Testis (tissue), 3 donors: ENCODE results near the gene LAMA1. TPM values are rescaled to one million over a fixed set of nuclear protein-coding genes. Genes with fewer than 3 reads are reported as not detected.

Source experiments
- DNase-seq: peaks from one replicate; pipeline ENCODE4 v3.0.0-alpha.2; 2019
- H3K27ac ChIP-seq, 2 donors: fragments of 200-600 bp; sonication (generic); one replicate each; pipeline ENCODE4 v1.5.1; 2019
- H3K27me3 ChIP-seq: fragments of 200-600 bp; sonication (generic); one replicate; pipeline ENCODE4 v1.5.1; 2019
- H3K36me3 ChIP-seq: fragments of 200-600 bp; sonication (generic); one replicate; pipeline ENCODE4 v1.5.1; 2017; ENCODE audit warnings: low read depth; ENCODE audit errors: missing control alignments
- H3K4me1 ChIP-seq: fragments of 200-600 bp; sonication (generic); one replicate; pipeline ENCODE4 v1.5.1; 2019
- H3K4me3 ChIP-seq, 2 donors: fragments of 200-600 bp; sonication (generic); one replicate each; pipeline ENCODE4 v1.5.1; 2017 to 2019
- H3K9me3 ChIP-seq: fragments of 200-600 bp; sonication (generic); one replicate; pipeline ENCODE4 v1.5.1; 2017
- POLR2A ChIP-seq: fragments of 450-650 bp; IDR thresholded peaks from one replicate; pipeline ENCODE4 v1.6.1; 2017; ENCODE audit warnings: antibody characterized with exemption, mild to moderate bottlenecking, moderate library complexity
- WGBS, 2 donors: methylation state at CpG; one replicate each; pipeline ENCODE4 v1.1.5; 2018; 5-methylcytosine and 5-hydroxymethylcytosine counted together
- intact Hi-C: fragments of 100-400 bp; cut with DNase I; formaldehyde crosslinking; loops from one replicate; pipeline ENCODE4 v1.15.1; 2023; ENCODE audit warnings: low total_unique reads
- polyA plus RNA-seq: library from polyadenylated mRNA; stranded (reverse); fragments of 350-450 nt; fragmentation: Illumina TruSeq; extraction: RNeasy Lipid Tissue Mini Kit (QIAGEN cat#74804); gene quantifications from one replicate; pipeline ENCODE4 v1.2.3, GENCODE V29; 2014; ENCODE audit warnings: low read depth, low replicate concordance; ENCODE audit not compliant: insufficient read depth
- total RNA-seq, 2 donors: library from RNA; depleted of rRNA; stranded (reverse); fragments of >200 nt; gene quantifications; one replicate each; pipeline ENCODE4 v1.2.3, GENCODE V29; 2016
- TF ChIP-seq, protein P1 (sequence below), 3 experiments: fragments of 450-650 bp in 2 of 3; fragments of 200-600 bp in 1 of 3; sonication (generic) in 1 of 3; IDR thresholded peaks; one replicate each; pipeline ENCODE4 v1.5.1; 2016 to 2019; ENCODE audit warnings: antibody characterized with exemption in 3 of 3, mild to moderate bottlenecking in 2 of 3, moderate library complexity in 1 of 3

The LAMA1 gene
- total and polyA plus RNA-seq, 3 donors from 2014 or later = 35.7 to 146 (median 141) TPM

DNA sequence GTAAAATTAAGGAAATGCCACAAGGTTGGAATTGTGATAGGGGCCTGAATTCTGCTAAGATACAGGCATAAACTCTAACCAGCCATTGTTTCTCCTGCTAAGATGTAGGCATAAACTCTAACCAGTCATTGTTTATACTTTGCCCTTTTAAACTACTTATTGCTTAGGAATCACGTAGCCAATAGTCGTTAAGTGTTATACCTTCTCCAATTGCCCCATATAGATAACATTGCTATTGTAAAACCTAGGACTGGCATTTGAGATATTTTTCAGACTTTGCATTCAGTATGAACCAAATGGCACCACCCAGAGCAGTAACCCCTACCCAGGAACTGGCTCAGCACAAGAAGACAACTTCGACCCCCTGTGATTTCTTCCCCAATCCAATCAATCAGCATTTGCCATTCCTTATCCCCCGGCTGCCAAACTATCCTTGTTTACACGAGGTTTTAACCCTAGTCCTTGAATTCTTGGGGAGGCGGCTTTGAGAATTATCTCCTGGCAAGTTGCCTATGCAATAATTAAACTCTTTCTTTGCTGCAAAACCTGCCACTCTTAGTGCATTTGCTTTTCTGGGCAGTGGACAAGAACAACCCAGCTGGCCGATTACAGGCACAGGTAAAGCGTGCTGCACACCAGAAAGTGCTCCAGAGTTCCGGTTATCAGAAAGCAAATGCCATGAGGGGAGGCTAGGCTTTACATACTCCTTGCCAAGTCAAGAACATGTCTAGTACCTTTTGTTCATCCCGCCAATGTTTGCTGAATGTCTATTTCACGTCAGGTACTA, 167.6 kb downstream of the LAMA1 start:
- WGBS, 2 donors = 48 to 59% methylated on average over 11 of the region's 11 CpGs
- no peak for DNase-seq
- Histone ChIP-seq H3K36me3 (no peaks in the 10 kb centered on the region), H3K27me3 (no peaks in the 10 kb centered on the region), H3K27ac (no peak overlapping the region), H3K4me1 (peaks cover 9% of the 10 kb centered on the region), H3K4me3 (no peak overlapping the region), H3K9me3 (no peaks in the 10 kb centered on the region)
- intact Hi-C loops = no loop called here
- TF ChIP-seq, protein P1, sequence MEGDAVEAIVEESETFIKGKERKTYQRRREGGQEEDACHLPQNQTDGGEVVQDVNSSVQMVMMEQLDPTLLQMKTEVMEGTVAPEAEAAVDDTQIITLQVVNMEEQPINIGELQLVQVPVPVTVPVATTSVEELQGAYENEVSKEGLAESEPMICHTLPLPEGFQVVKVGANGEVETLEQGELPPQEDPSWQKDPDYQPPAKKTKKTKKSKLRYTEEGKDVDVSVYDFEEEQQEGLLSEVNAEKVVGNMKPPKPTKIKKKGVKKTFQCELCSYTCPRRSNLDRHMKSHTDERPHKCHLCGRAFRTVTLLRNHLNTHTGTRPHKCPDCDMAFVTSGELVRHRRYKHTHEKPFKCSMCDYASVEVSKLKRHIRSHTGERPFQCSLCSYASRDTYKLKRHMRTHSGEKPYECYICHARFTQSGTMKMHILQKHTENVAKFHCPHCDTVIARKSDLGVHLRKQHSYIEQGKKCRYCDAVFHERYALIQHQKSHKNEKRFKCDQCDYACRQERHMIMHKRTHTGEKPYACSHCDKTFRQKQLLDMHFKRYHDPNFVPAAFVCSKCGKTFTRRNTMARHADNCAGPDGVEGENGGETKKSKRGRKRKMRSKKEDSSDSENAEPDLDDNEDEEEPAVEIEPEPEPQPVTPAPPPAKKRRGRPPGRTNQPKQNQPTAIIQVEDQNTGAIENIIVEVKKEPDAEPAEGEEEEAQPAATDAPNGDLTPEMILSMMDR (IDR thresholded peaks at IDR 0.05) = no peak
- TF ChIP-seq POLR2A = no peak

DNA sequence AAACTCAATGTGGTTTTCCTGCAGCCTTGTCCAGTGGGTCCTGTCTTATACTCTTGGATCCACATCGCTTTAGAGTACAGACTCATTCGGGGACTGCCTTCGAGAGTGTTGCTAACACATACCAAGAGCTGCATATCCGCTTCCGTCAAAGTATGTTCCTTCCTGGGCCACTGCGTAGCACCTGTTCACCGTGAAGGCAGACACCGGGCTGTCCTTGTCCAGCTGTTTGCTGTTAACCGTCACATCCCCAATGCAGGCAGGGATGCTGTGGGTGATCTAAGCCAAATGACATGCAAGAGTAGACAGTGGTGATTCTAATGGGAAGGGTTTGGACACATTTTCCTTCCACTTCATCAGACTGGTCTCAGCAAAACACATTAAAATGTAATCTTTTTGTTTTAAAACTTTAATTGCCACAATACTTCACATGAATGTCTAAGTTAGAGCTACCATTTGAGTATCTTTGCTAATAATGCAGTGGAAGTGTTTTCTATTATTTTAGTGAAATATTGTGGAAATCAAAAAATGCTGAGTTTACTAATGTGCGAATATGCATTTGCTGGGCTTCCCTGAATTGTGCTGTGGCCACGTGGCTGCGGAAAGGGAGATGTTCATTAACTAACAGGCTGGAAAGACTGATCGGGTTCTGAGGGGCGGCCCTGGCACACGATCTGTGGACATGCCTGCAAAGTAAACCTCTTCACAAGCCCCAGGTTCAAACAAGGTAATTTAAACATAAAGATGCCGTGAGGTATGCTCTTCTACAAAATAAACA, 169.1 kb downstream of the LAMA1 start:
- TF ChIP-seq, protein P1 (IDR thresholded peaks at IDR 0.05) = no peak
- TF ChIP-seq POLR2A = no peak
- no peak overlapping the region for H3K27ac ChIP-seq
- no peaks in the 10 kb centered on the region for H3K27me3 ChIP-seq
- intact Hi-C loops = no loop called here
- H3K4me1 ChIP-seq = peaks cover 9% of the 10 kb centered on the region
- H3K9me3 ChIP-seq = no peaks in the 10 kb centered on the region
- DNase-seq = no peak
- WGBS, 2 donors = 83 to 90% methylated on average over 16 of the region's 16 CpGs
- H3K36me3 ChIP-seq = no peaks in the 10 kb centered on the region
- H3K4me3 ChIP-seq = no peak overlapping the region

DNA sequence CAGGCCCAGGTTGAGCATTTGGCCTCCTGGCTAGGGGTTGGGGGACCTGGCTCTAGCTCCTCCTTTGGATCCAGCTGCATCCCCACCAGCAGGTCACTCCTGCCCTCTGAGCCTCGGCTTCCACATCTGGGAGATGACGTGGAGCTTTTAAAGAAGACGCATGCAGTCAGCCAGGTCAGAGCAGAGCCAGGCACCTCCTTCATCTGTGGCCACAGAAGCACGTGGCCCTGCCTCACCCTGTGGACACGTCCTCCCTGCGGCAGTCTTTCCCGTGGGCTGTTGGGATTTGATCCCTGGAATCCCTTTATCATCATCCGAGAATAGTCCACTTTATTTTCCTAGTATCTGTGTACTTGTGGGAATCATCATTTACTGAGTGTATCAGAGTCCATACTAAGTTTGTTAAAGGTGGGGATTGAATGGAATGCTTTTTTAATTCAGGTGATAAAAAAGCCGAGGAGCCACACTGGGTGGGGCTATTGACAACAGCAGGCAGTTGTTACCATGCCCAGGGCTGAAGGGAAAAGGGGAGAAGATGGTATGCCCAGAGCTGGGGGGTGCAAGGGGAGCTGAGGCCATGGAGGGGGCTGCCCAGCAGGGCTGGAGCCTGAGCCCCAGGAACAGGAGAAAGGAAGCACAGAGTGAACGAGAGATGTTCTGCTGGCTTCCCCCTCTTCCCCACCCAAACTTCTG, 170.1 kb downstream of the LAMA1 start:
- no peaks in the 10 kb centered on the region for H3K27me3 ChIP-seq
- no peaks in the 10 kb centered on the region for H3K9me3 ChIP-seq
- intact Hi-C loops = no loop called here
- 86 to 91% methylated on average over 8 to 10 of the region's 10 CpGs for WGBS, 2 donors
- DNase-seq = no peak
- no peak overlapping the region for H3K27ac ChIP-seq
- TF ChIP-seq POLR2A = no peak
- TF ChIP-seq, protein P1 (IDR thresholded peaks at IDR 0.05) = no peak
- H3K4me1 ChIP-seq = peaks cover 9% of the 10 kb centered on the region
- H3K4me3 ChIP-seq = no peak overlapping the region
- no peaks in the 10 kb centered on the region for H3K36me3 ChIP-seq

GRCh38 chr18:6943143-6943542, 174.5 kb downstream of the LAMA1 start:
- H3K4me1 ChIP-seq = no peaks in the 10 kb centered on the region
- TF ChIP-seq POLR2A = no peak
- TF ChIP-seq, protein P1 (IDR thresholded peaks at IDR 0.05) = no peak
- WGBS, 2 donors = 82 to 96% methylated on average over 6 of the region's 6 CpGs
- H3K27ac ChIP-seq = no peak overlapping the region
- intact Hi-C loops = no loop called here
- H3K4me3 ChIP-seq = no peak overlapping the region
- H3K36me3 ChIP-seq = no peaks in the 10 kb centered on the region
- H3K27me3 ChIP-seq = no peaks in the 10 kb centered on the region
- no peak for DNase-seq
- no peaks in the 10 kb centered on the region for H3K9me3 ChIP-seq
